WTC11 (cell line): ENCODE results near the gene SRGAP1.

Source experiments
- ATF2 ChIP-seq: sonication (generic); formaldehyde crosslinking; IDR thresholded peaks from 2 replicates; pipeline ENCODE4 v1.8.1; 2022; ENCODE audit warnings: low read depth, missing genetic modification reagents, borderline replicate concordance
- CTCF ChIP-seq: fragments of 200-600 bp; IDR thresholded peaks from 2 replicates; pipeline ENCODE4 v1.8.0; 2022; ENCODE audit warnings: antibody characterized with exemption
- TCF7 ChIP-seq: sonication (generic); formaldehyde crosslinking; IDR thresholded peaks from 2 replicates; pipeline ENCODE4 v1.8.0; 2022; ENCODE audit warnings: mild to moderate bottlenecking, low read depth, missing genetic modification reagents, moderate library complexity
- ZNF219 ChIP-seq: sonication (generic); formaldehyde crosslinking; IDR thresholded peaks from 2 replicates; pipeline ENCODE4 v1.8.0; 2023; ENCODE audit warnings: missing genetic modification reagents, mild to moderate bottlenecking, borderline replicate concordance
- TF ChIP-seq, protein P1 (sequence below): sonication (generic); formaldehyde crosslinking; IDR thresholded peaks from 2 replicates; pipeline ENCODE4 v1.8.1; 2023; ENCODE audit warnings: mild to moderate bottlenecking, moderate library complexity, missing genetic modification reagents

GRCh38 chr12:63980211-63980610 is 135.7 kb downstream of the SRGAP1 start:
- no peak for TF ChIP-seq ATF2
- no peak for TF ChIP-seq CTCF
- TF ChIP-seq, protein P1, sequence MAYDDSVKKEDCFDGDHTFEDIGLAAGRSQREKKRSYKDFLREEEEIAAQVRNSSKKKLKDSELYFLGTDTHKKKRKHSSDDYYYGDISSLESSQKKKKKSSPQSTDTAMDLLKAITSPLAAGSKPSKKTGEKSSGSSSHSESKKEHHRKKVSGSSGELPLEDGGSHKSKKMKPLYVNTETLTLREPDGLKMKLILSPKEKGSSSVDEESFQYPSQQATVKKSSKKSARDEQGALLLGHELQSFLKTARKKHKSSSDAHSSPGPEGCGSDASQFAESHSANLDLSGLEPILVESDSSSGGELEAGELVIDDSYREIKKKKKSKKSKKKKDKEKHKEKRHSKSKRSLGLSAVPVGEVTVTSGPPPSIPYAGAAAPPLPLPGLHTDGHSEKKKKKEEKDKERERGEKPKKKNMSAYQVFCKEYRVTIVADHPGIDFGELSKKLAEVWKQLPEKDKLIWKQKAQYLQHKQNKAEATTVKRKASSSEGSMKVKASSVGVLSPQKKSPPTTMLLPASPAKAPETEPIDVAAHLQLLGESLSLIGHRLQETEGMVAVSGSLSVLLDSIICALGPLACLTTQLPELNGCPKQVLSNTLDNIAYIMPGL (CRISPR knock-in tag): no peak
- no peak for TF ChIP-seq ZNF219 (CRISPR knock-in tag)
- no peak for TF ChIP-seq TCF7 (CRISPR knock-in tag)
